Neural crest cell (in vitro differentiated cells): ENCODE measurements around the gene LAP3. TPM values are rescaled to one million over a fixed set of nuclear protein-coding genes. Genes with fewer than 3 reads are reported as not detected.

Source experiments
- DNase-seq: peaks from one replicate; pipeline ENCODE4 v3.0.0; 2021; ENCODE audit warnings: low read depth, mixed read lengths, low spot score
- H3K27ac Mint-ChIP-seq: one replicate; pipeline ENCODE4 v1.8.0; 2021; ENCODE audit warnings: mild to moderate bottlenecking, mixed read lengths; ENCODE audit not compliant: unreplicated experiment
- H3K27me3 Mint-ChIP-seq: 2 replicates; pipeline ENCODE4 v1.8.0; 2021; ENCODE audit warnings: low read depth, mild to moderate bottlenecking, mixed read lengths
- H3K36me3 Mint-ChIP-seq: 2 replicates; pipeline ENCODE4 v1.8.0; 2021; ENCODE audit warnings: low read depth, mild to moderate bottlenecking, mixed read lengths
- H3K4me1 Mint-ChIP-seq: 2 replicates; pipeline ENCODE4 v1.8.0; 2021; ENCODE audit warnings: mixed read lengths
- H3K4me3 Mint-ChIP-seq: one replicate; pipeline ENCODE4 v1.8.0; 2021; ENCODE audit warnings: mild to moderate bottlenecking, mixed read lengths
- H3K9me3 Mint-ChIP-seq: 2 replicates; pipeline ENCODE4 v1.8.0; 2021; ENCODE audit warnings: mixed read lengths
- CTCF ChIP-seq: fragments of 200-600 bp; sonication (generic); conservative IDR thresholded peaks from 2 replicates; pipeline ENCODE4 v1.5.0; 2021; ENCODE audit warnings: antibody characterized with exemption, mild to moderate bottlenecking
- total RNA-seq: library from RNA; stranded (reverse); gene quantifications from 2 replicates; pipeline ENCODE4 v1.2.1, GENCODE V29; 2021

The LAP3 gene
- total RNA-seq, 1 donor from 2014 or later: 46.7 TPM

- no peak for TF ChIP-seq CTCF
- H3K27ac Mint-ChIP-seq: peak overlapping the region; percentile 67
- no peaks in the 10 kb centered on the region for H3K27me3 Mint-ChIP-seq
- no peak overlapping the region for H3K4me3 Mint-ChIP-seq
- H3K9me3 Mint-ChIP-seq: no peaks in the 10 kb centered on the region
- peaks cover 7% of the 10 kb centered on the region for H3K36me3 Mint-ChIP-seq
- H3K4me1 Mint-ChIP-seq: peaks cover 16% of the 10 kb centered on the region
- DNase-seq: no peak
These were observed 12.4 kb downstream of the LAP3 start for GRCh38 chr4:17589355-17589754.

GRCh38 chr4:17595471-17596005 lies 18.5 kb downstream of the LAP3 start:
- Mint-ChIP-seq H3K27ac (no peak overlapping the region), H3K27me3 (no peaks in the 10 kb centered on the region), H3K4me1 (no peaks in the 10 kb centered on the region), H3K9me3 (no peaks in the 10 kb centered on the region), H3K4me3 (no peak overlapping the region), H3K36me3 (peaks cover 6% of the 10 kb centered on the region)
- no peak for DNase-seq
- no peak for TF ChIP-seq CTCF

GRCh38 chr4:17597517-17597916 lies 20.5 kb downstream of the LAP3 start:
- Mint-ChIP-seq H3K27ac (no peak overlapping the region), H3K36me3 (peaks cover 8% of the 10 kb centered on the region), H3K4me3 (no peak overlapping the region), H3K27me3 (no peaks in the 10 kb centered on the region), H3K4me1 (no peaks in the 10 kb centered on the region), H3K9me3 (no peaks in the 10 kb centered on the region)
- DNase-seq: no peak
- TF ChIP-seq CTCF: peak; percentile 58

- Mint-ChIP-seq H3K36me3 (peaks cover 8% of the 10 kb centered on the region), H3K27ac (no peak overlapping the region), H3K27me3 (no peaks in the 10 kb centered on the region), H3K4me1 (no peaks in the 10 kb centered on the region), H3K4me3 (no peak overlapping the region), H3K9me3 (no peaks in the 10 kb centered on the region)
- TF ChIP-seq CTCF: no peak
- no peak for DNase-seq
These were observed 22.8 kb downstream of the LAP3 start for GRCh38 chr4:17599826-17600225.

- no peak for DNase-seq
- Mint-ChIP-seq H3K27ac (no peak overlapping the region), H3K4me1 (no peaks in the 10 kb centered on the region), H3K9me3 (no peaks in the 10 kb centered on the region), H3K36me3 (peaks cover 2% of the 10 kb centered on the region), H3K4me3 (no peak overlapping the region), H3K27me3 (no peaks in the 10 kb centered on the region)
- TF ChIP-seq CTCF: no peak
These were observed 28.2 kb downstream of the LAP3 start for GRCh38 chr4:17605236-17605635.
